Measurements from ENCODE around the gene ADAMTS3. TPM values are rescaled to one million over a fixed set of nuclear protein-coding genes. Genes with fewer than 3 reads are reported as not detected.

Gene ADAMTS3
- polyA plus RNA-seq, 2 of the 4 experiments (the other 2 are of a cell fraction): 0.03 TPM; not detected in 1

DNA sequence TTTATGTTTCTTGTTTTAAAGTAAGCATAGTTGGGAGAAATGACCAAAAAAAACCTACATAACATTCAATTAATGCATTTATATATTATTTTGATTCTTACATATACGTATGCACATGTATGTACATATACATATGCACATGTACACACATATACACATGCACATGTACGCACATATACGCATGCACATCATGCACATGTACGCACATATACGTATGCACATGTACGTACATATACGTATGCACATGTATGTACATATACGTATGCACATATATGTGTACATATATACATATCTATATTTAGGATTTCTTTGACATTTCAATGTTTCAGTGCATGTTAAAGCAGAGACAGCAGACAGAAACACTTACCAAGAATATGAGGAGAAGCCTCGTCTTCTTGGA, 263.4 kb downstream of the ADAMTS3 start:
- CTCF ChIA-PET: no interaction called here
- Histone ChIP-seq H3K4me2 (no peak overlapping the region), H3K4me3 (no peak overlapping the region), H3K27ac (no peak overlapping the region), H3K4me1 (no peaks in the 10 kb centered on the region), H3K9me3 (no peaks in the 10 kb centered on the region)
- no peak for FAIRE-seq
- TF ChIP-seq, protein P1, sequence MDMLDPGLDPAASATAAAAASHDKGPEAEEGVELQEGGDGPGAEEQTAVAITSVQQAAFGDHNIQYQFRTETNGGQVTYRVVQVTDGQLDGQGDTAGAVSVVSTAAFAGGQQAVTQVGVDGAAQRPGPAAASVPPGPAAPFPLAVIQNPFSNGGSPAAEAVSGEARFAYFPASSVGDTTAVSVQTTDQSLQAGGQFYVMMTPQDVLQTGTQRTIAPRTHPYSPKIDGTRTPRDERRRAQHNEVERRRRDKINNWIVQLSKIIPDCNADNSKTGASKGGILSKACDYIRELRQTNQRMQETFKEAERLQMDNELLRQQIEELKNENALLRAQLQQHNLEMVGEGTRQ (IDR thresholded peaks at IDR 0.05): no peak
- WGBS (ENCODE audit: missing lambda C conversion rate): 86% methylated on average over 9 of the region's 9 CpGs
- no peak for DNase-seq (ENCODE audit: low read depth in 1 of 2, low spot score in 1 of 2)
- POLR2A ChIA-PET: no interaction called here
- no peak for ATAC-seq

- Histone ChIP-seq H3K27ac (no peak overlapping the region), H3K9me3 (no peaks in the 10 kb centered on the region), H3K4me2 (no peak overlapping the region), H3K4me1 (no peaks in the 10 kb centered on the region), H3K4me3 (no peak overlapping the region)
- ATAC-seq: no peak
- CTCF ChIA-PET: interaction anchor here (2.3 kb wide), 1 partner anchor 11 kb away, joined by 7 read pairs; no protein-coding TSS in a partner anchor
- no peak for FAIRE-seq
- POLR2A ChIA-PET: no interaction called here
- 41% methylated on average over 4 of the region's 4 CpGs for WGBS (ENCODE audit: missing lambda C conversion rate)
- DNase-seq (ENCODE audit: low read depth in 1 of 2, low spot score in 1 of 2): no peak
- TF ChIP-seq, protein P2, sequence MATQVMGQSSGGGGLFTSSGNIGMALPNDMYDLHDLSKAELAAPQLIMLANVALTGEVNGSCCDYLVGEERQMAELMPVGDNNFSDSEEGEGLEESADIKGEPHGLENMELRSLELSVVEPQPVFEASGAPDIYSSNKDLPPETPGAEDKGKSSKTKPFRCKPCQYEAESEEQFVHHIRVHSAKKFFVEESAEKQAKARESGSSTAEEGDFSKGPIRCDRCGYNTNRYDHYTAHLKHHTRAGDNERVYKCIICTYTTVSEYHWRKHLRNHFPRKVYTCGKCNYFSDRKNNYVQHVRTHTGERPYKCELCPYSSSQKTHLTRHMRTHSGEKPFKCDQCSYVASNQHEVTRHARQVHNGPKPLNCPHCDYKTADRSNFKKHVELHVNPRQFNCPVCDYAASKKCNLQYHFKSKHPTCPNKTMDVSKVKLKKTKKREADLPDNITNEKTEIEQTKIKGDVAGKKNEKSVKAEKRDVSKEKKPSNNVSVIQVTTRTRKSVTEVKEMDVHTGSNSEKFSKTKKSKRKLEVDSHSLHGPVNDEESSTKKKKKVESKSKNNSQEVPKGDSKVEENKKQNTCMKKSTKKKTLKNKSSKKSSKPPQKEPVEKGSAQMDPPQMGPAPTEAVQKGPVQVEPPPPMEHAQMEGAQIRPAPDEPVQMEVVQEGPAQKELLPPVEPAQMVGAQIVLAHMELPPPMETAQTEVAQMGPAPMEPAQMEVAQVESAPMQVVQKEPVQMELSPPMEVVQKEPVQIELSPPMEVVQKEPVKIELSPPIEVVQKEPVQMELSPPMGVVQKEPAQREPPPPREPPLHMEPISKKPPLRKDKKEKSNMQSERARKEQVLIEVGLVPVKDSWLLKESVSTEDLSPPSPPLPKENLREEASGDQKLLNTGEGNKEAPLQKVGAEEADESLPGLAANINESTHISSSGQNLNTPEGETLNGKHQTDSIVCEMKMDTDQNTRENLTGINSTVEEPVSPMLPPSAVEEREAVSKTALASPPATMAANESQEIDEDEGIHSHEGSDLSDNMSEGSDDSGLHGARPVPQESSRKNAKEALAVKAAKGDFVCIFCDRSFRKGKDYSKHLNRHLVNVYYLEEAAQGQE (IDR thresholded peaks at IDR 0.05): no peak
- TF ChIP-seq EHF (CRISPR knock-in tag; IDR thresholded peaks at IDR 0.05): no peak
- TF ChIP-seq NFE2L2 (conservative IDR thresholded peaks at IDR 0.05; ENCODE audit: low read length): no peak
- no peak for TF ChIP-seq CBX2 (IDR thresholded peaks at IDR 0.05; ENCODE audit: borderline replicate concordance, low read depth)
- TF ChIP-seq MYC (IDR thresholded peaks at IDR 0.05; ENCODE audit: borderline replicate concordance, low read length): no peak
- TF ChIP-seq PHF8 (IDR thresholded peaks at IDR 0.05; ENCODE audit: borderline replicate concordance, low read depth): no peak
- TF ChIP-seq, protein P3, sequence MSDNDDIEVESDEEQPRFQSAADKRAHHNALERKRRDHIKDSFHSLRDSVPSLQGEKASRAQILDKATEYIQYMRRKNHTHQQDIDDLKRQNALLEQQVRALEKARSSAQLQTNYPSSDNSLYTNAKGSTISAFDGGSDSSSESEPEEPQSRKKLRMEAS (IDR thresholded peaks at IDR 0.05): no peak
- TF ChIP-seq ZSCAN20 (CRISPR knock-in tag; IDR thresholded peaks at IDR 0.05): no peak
- TF ChIP-seq GATA3 (IDR thresholded peaks at IDR 0.05; ENCODE audit: borderline replicate concordance): no peak
- no peak for TF ChIP-seq RARB (CRISPR knock-in tag; IDR thresholded peaks at IDR 0.05)
- TF ChIP-seq JUNB (IDR thresholded peaks at IDR 0.05): no peak
- no peak for TF ChIP-seq JUN (IDR thresholded peaks at IDR 0.05)
- TF ChIP-seq, protein P4, sequence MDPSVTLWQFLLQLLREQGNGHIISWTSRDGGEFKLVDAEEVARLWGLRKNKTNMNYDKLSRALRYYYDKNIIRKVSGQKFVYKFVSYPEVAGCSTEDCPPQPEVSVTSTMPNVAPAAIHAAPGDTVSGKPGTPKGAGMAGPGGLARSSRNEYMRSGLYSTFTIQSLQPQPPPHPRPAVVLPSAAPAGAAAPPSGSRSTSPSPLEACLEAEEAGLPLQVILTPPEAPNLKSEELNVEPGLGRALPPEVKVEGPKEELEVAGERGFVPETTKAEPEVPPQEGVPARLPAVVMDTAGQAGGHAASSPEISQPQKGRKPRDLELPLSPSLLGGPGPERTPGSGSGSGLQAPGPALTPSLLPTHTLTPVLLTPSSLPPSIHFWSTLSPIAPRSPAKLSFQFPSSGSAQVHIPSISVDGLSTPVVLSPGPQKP (IDR thresholded peaks at IDR 0.05; ENCODE audit: low read depth, low read length): no peak
- no peak for TF ChIP-seq CTCF (IDR thresholded peaks at IDR 0.05)
- TF ChIP-seq NR3C1 (IDR thresholded peaks at IDR 0.05): no peak
- TF ChIP-seq BCL3 (IDR thresholded peaks at IDR 0.05): no peak
These were observed 263.9 kb downstream of the ADAMTS3 start for GRCh38 chr4:72305080-72305479.
